Activated T-helper 17 cell treated with anti-CD3 and anti-CD28 coated beads, Interleukin-2, amount 50 U/mL, for 72 hours (primary cell): Measurements from ENCODE around the gene LYPD4. TPM values are rescaled to one million over a fixed set of nuclear protein-coding genes. Genes with fewer than 3 reads are reported as not detected.

Experiments
- ATAC-seq: fragments of 150-1000 bp; cut with Tn5 transposase; replicated peaks from 2 replicates; pipeline ENCODE4 v1.10.0; 2021; ENCODE audit warnings: mild to moderate bottlenecking, moderate library complexity
- H3K27ac Mint-ChIP-seq: one replicate; pipeline ENCODE4 v1.8.0; 2022; ENCODE audit warnings: mixed read lengths
- H3K27me3 Mint-ChIP-seq: one replicate; pipeline ENCODE4 v1.8.0; 2022; ENCODE audit warnings: mixed read lengths
- H3K36me3 Mint-ChIP-seq: one replicate; pipeline ENCODE4 v1.8.0; 2022; ENCODE audit warnings: low read depth, mild to moderate bottlenecking, mixed read lengths
- H3K4me1 Mint-ChIP-seq: one replicate; pipeline ENCODE4 v1.8.0; 2022; ENCODE audit warnings: mixed read lengths
- H3K4me3 Mint-ChIP-seq: one replicate; pipeline ENCODE4 v1.8.0; 2022; ENCODE audit warnings: mild to moderate bottlenecking, mixed read lengths
- H3K9me3 Mint-ChIP-seq: one replicate; pipeline ENCODE4 v1.8.0; 2022; ENCODE audit warnings: mixed read lengths
- total RNA-seq, 2 donors: library from RNA; stranded (reverse); gene quantifications; one replicate each; pipeline ENCODE4 v1.2.3, GENCODE V29; 2022

The LYPD4 gene
- total RNA-seq, 2 donors from 2014 or later = not detected

GRCh38 chr19:41868120-41868988 is 23.9 kb upstream of the LYPD4 start:
- H3K9me3 Mint-ChIP-seq = no peaks in the 10 kb centered on the region
- ATAC-seq = no peak
- peaks cover 99% of the 10 kb centered on the region for H3K36me3 Mint-ChIP-seq
- peak overlapping the region; percentile 84 for H3K4me3 Mint-ChIP-seq
- H3K27me3 Mint-ChIP-seq = no peaks in the 10 kb centered on the region
- H3K27ac Mint-ChIP-seq = peak overlapping the region; percentile 89
- H3K4me1 Mint-ChIP-seq = peaks cover 50% of the 10 kb centered on the region

GRCh38 chr19:41866284-41866683 is 21.8 kb upstream of the LYPD4 start:
- ATAC-seq = no peak
- no peaks in the 10 kb centered on the region for H3K9me3 Mint-ChIP-seq

GRCh38 chr19:41864374-41864773 is 19.9 kb upstream of the LYPD4 start:
- Mint-ChIP-seq H3K4me3 (peak overlapping the region; percentile 90), H3K27me3 (no peaks in the 10 kb centered on the region), H3K9me3 (no peaks in the 10 kb centered on the region), H3K4me1 (peaks cover 35% of the 10 kb centered on the region), H3K36me3 (peaks cover 98% of the 10 kb centered on the region), H3K27ac (peak overlapping the region; percentile 98)
- no peak for ATAC-seq

More at GRCh38 chr19:41866284-41866683, 21.8 kb upstream of the LYPD4 start:
- Mint-ChIP-seq H3K4me1 (peaks cover 48% of the 10 kb centered on the region), H3K4me3 (peak overlapping the region; percentile 90), H3K27me3 (no peaks in the 10 kb centered on the region), H3K27ac (peak overlapping the region; percentile 78), H3K36me3 (peaks cover 100% of the 10 kb centered on the region)

- H3K4me1 Mint-ChIP-seq = peaks cover 35% of the 10 kb centered on the region
- H3K36me3 Mint-ChIP-seq = peaks cover 88% of the 10 kb centered on the region
- H3K9me3 Mint-ChIP-seq = no peaks in the 10 kb centered on the region
- ATAC-seq = no peak
- peak overlapping the region; percentile 98 for H3K27ac Mint-ChIP-seq
- H3K27me3 Mint-ChIP-seq = no peaks in the 10 kb centered on the region
- H3K4me3 Mint-ChIP-seq = peak overlapping the region; percentile 90
These were observed 18.9 kb upstream of the LYPD4 start for GRCh38 chr19:41863209-41863931.

GRCh38 chr19:41862445-41862986 is 18.0 kb upstream of the LYPD4 start:
- peaks cover 27% of the 10 kb centered on the region for H3K4me1 Mint-ChIP-seq

GRCh38 chr19:41861846-41862245 is 17.4 kb upstream of the LYPD4 start:
- no peaks in the 10 kb centered on the region for H3K9me3 Mint-ChIP-seq
- peaks cover 73% of the 10 kb centered on the region for H3K36me3 Mint-ChIP-seq
- peak overlapping the region; percentile 98 for H3K27ac Mint-ChIP-seq
- no peak for ATAC-seq
- H3K4me1 Mint-ChIP-seq = peaks cover 27% of the 10 kb centered on the region
- H3K4me3 Mint-ChIP-seq = peak overlapping the region; percentile 90
- no peaks in the 10 kb centered on the region for H3K27me3 Mint-ChIP-seq

More at GRCh38 chr19:41862445-41862986, 18.0 kb upstream of the LYPD4 start:
- no peak for ATAC-seq
- H3K27ac Mint-ChIP-seq = peak overlapping the region; percentile 98
- no peaks in the 10 kb centered on the region for H3K9me3 Mint-ChIP-seq
- H3K4me3 Mint-ChIP-seq = peak overlapping the region; percentile 90
- no peaks in the 10 kb centered on the region for H3K27me3 Mint-ChIP-seq
- H3K36me3 Mint-ChIP-seq = peaks cover 79% of the 10 kb centered on the region

- peak overlapping the region; percentile 98 for H3K27ac Mint-ChIP-seq
- no peaks in the 10 kb centered on the region for H3K9me3 Mint-ChIP-seq
- peaks cover 25% of the 10 kb centered on the region for H3K4me1 Mint-ChIP-seq
- H3K4me3 Mint-ChIP-seq = peak overlapping the region; percentile 90
- peaks cover 67% of the 10 kb centered on the region for H3K36me3 Mint-ChIP-seq
- H3K27me3 Mint-ChIP-seq = no peaks in the 10 kb centered on the region
- ATAC-seq = no peak
These were observed 16.8 kb upstream of the LYPD4 start for GRCh38 chr19:41861116-41861768.

GRCh38 chr19:41860419-41861115 is 16.1 kb upstream of the LYPD4 start:
- Mint-ChIP-seq H3K4me3 (peak overlapping the region; percentile 90), H3K4me1 (peaks cover 22% of the 10 kb centered on the region), H3K27me3 (no peaks in the 10 kb centered on the region), H3K9me3 (no peaks in the 10 kb centered on the region), H3K36me3 (peaks cover 60% of the 10 kb centered on the region), H3K27ac (peak overlapping the region; percentile 98)
- ATAC-seq = no peak

- peak within 1 kb of the TSS; percentile 90 for H3K4me3 Mint-ChIP-seq
- H3K27ac Mint-ChIP-seq = peak within 1 kb of the TSS; percentile 98
- no peaks in the 10 kb centered on the region for H3K9me3 Mint-ChIP-seq
- peak; percentile 90 for ATAC-seq
- H3K4me1 Mint-ChIP-seq = peaks cover 22% of the 10 kb centered on the region
- peaks cover 52% of the 10 kb centered on the region for H3K36me3 Mint-ChIP-seq
- H3K27me3 Mint-ChIP-seq = no peaks in the 10 kb centered on the region
These were observed 15.3 kb upstream of the LYPD4 start, which contains the start of gene RPS19 for GRCh38 chr19:41859618-41860418. Gene RPS19 (plus strand): TSS chr19:41860255. CDS start chr19:41860775, 520 bp downstream.

- H3K27me3 Mint-ChIP-seq = no peaks in the 10 kb centered on the region
These were observed 14.7 kb upstream of the LYPD4 start for GRCh38 chr19:41859213-41859617.

GRCh38 chr19:41853768-41854167 is 9.3 kb upstream of the LYPD4 start:
- no peaks in the 10 kb centered on the region for H3K36me3 Mint-ChIP-seq
- no peak for ATAC-seq
- H3K4me3 Mint-ChIP-seq = no peak overlapping the region
- no peaks in the 10 kb centered on the region for H3K9me3 Mint-ChIP-seq
- H3K27me3 Mint-ChIP-seq = peaks cover 4% of the 10 kb centered on the region
- H3K4me1 Mint-ChIP-seq = no peaks in the 10 kb centered on the region
- no peak overlapping the region for H3K27ac Mint-ChIP-seq

More at GRCh38 chr19:41859213-41859617, 14.7 kb upstream of the LYPD4 start:
- peaks cover 20% of the 10 kb centered on the region for H3K4me1 Mint-ChIP-seq
- no peak for ATAC-seq
- peak overlapping the region; percentile 98 for H3K27ac Mint-ChIP-seq
- H3K4me3 Mint-ChIP-seq = peak overlapping the region; percentile 90
- H3K9me3 Mint-ChIP-seq = no peaks in the 10 kb centered on the region
- H3K36me3 Mint-ChIP-seq = peaks cover 46% of the 10 kb centered on the region

GRCh38 chr19:41853344-41853743 is 8.9 kb upstream of the LYPD4 start:
- ATAC-seq = no peak

GRCh38 chr19:41851456-41851855 is 7.0 kb upstream of the LYPD4 start:
- ATAC-seq = no peak
- H3K9me3 Mint-ChIP-seq = no peaks in the 10 kb centered on the region
- H3K27ac Mint-ChIP-seq = peak overlapping the region; percentile 45
- H3K4me3 Mint-ChIP-seq = no peak overlapping the region
- peaks cover 4% of the 10 kb centered on the region for H3K27me3 Mint-ChIP-seq
- H3K36me3 Mint-ChIP-seq = no peaks in the 10 kb centered on the region
- no peaks in the 10 kb centered on the region for H3K4me1 Mint-ChIP-seq

More at GRCh38 chr19:41853344-41853743, 8.9 kb upstream of the LYPD4 start:
- Mint-ChIP-seq H3K27ac (no peak overlapping the region), H3K27me3 (peaks cover 4% of the 10 kb centered on the region), H3K36me3 (no peaks in the 10 kb centered on the region), H3K4me3 (no peak overlapping the region), H3K4me1 (no peaks in the 10 kb centered on the region), H3K9me3 (no peaks in the 10 kb centered on the region)
